ENCODE results near the gene DHX9. TPM values are rescaled to one million over a fixed set of nuclear protein-coding genes. Genes with fewer than 3 reads are reported as not detected.

DHX9 gene
- 182 and 518 TPM in 2 replicates for total RNA-seq (2011; cell fraction: chromatin; rRNA removed; ENCODE audit: low replicate concordance)
- 112 and 145 TPM in 2 replicates for total RNA-seq (2011; cell fraction: nucleolus; rRNA removed)
- 168 and 205 TPM in 2 replicates for total RNA-seq (2011; cell fraction: nucleoplasm; rRNA removed)
- total RNA-seq (2014; rRNA removed), result 234 and 269 TPM in 2 replicates
- 355 and 364 TPM in 2 replicates for total RNA-seq (2014; rRNA removed; fragmentation: Illumina TruSeq; extraction: Trizol)
- total RNA-seq (2015; rRNA removed; fragmentation: Illumina TruSeq; extraction: Trizol), result 395 and 409 TPM in 2 replicates
- 329 and 341 TPM in 2 replicates for total RNA-seq (2021)
- 241 and 373 TPM in 2 replicates for polyA plus RNA-seq (2011; rRNA removed)
- polyA plus RNA-seq (2011; cell fraction: cytosol; rRNA removed), result 153 and 188 TPM in 2 replicates
- 193 and 234 TPM in 2 replicates for polyA plus RNA-seq (2011; cell fraction: nucleus; rRNA removed)
- polyA plus RNA-seq (2012), result 141 and 260 TPM in 2 replicates
- 265 and 294 TPM in 2 replicates for polyA plus RNA-seq (2014; fragmentation: Illumina TruSeq; extraction: Trizol)
- polyA plus RNA-seq (2014; fragmentation: Nextera tagmentation; extraction: Ambion mirVana), result 100 to 1,000 TPM; 100 to 246 TPM
- 275 and 300 TPM in 2 replicates for polyA plus RNA-seq (2014; rRNA removed)
- polyA minus RNA-seq (2011; rRNA and poly(A)+ RNA removed), result 621 and 707 TPM in 2 replicates
- 125 and 221 TPM in 2 replicates for polyA minus RNA-seq (2011; cell fraction: cytosol; rRNA and poly(A)+ RNA removed)
- 236 and 384 TPM in 2 replicates for polyA minus RNA-seq (2011; cell fraction: nucleus; rRNA and poly(A)+ RNA removed)
- percentile 99 among the genes with signal in this experiment for Bru-seq, nascent RNA
- percentile 99 among the genes with signal in this experiment for BruChase-seq, experiment 1, labeled RNA remaining after a 2-hour chase
- BruChase-seq, experiment 2, labeled RNA remaining after a 6-hour chase, result percentile 99 among the genes with signal in this experiment
- long read RNA-seq, experiment 1, full-length matches to known transcripts, result 222 of 466 reads
- long read RNA-seq, experiment 1, partial matches to known transcripts, result 138 of 466 reads
- long read RNA-seq, experiment 1, other reads (novel, unspliced or antisense), result 106 of 466 reads
- long read RNA-seq, experiment 2, full-length matches to known transcripts, result 49 of 185 reads
- long read RNA-seq, experiment 2, partial matches to known transcripts, result 88 of 185 reads
- long read RNA-seq, experiment 2, other reads (novel, unspliced or antisense), result 48 of 185 reads
- long read RNA-seq, experiment 3, full-length matches to known transcripts, result 21 of 93 reads
- long read RNA-seq, experiment 3, partial matches to known transcripts, result 64 of 93 reads
- long read RNA-seq, experiment 3, other reads (novel, unspliced or antisense), result 8 of 93 reads

GRCh38 chr1:182839209-182840066 lies at the start of gene DHX9:
DHX9 (plus strand) TSS chr1:182839347; CDS start chr1:182842567, 3,220 bp downstream.
- Histone ChIP-seq H4K20me1 (replicated peaks; ENCODE audit: control insufficient read depth, insufficient read depth, low read length) (peaks cover 46% of the 10 kb centered on the region), H3K9me3 (replicated peaks; ENCODE audit: control insufficient read depth, insufficient read depth, low read depth, low read length) (no peaks in the 10 kb centered on the region), H3K36me3 (ENCODE audit: control insufficient read depth, insufficient read depth, low read length) (peaks cover 39% of the 10 kb centered on the region), H3K9me1 (ENCODE audit: control insufficient read depth, insufficient read depth, low read length) (no peaks in the 10 kb centered on the region), H3K4me2 (ENCODE audit: insufficient read depth, low read length) (peak within 1 kb of the TSS; percentile 81), H3K79me2 (ENCODE audit: control insufficient read depth, insufficient read depth, low read length) (peaks cover 53% of the 10 kb centered on the region), H3K27ac (ENCODE audit: extremely low read depth, low read depth, low read length) (peak within 1 kb of the TSS; percentile 98), H3K27me3 (ENCODE audit: control insufficient read depth in 2 of 2, insufficient read depth in 2 of 2, low read length in 2 of 2) (no peaks in the 10 kb centered on the region), H2AFZ (ENCODE audit: low read depth, low read length) (peak within 1 kb of the TSS; percentile 91), H3K9ac (ENCODE audit: insufficient read depth in 1 of 2, low read depth in 2 of 2, low read length in 2 of 2) (peak within 1 kb of the TSS; percentile 93 to 95), H3K4me1 (replicated peaks in 1 of 2; ENCODE audit: control insufficient read depth in 2 of 2, insufficient read depth in 2 of 2, low read length in 2 of 2) (peaks cover 11 to 12% of the 10 kb centered on the region in 2 experiments), H3K4me3 (peak within 1 kb of the TSS; percentile 77)
- WGBS (ENCODE audit: insufficient coverage, low coverage, missing lambda C conversion rate), result under 1% methylated on average over 78 of the region's 92 CpGs
- ChIA-PET POLR2A (interaction anchor here (0.6 to 2.1 kb wide), 26 partner anchors 8 to 730 kb away, joined by 3 to 14 read pairs (median 4); no protein-coding TSS in a partner anchor), CTCF (ENCODE audit: low intra/inter-chr PET ratio) (no interaction called here)
- in situ Hi-C loops (cut with MboI), result no loop called here
- ATAC-seq (peak; percentile 90), DNase-seq (ENCODE audit: extremely low read depth in 1 of 4, low spot score in 3 of 4) (peak; percentile 96 to 99 (median 99)), FAIRE-seq (peak; percentile 90)
- BruUV-seq (replicated peaks), result TSS peak; percentile 48
- intact Hi-C loops (cut with micrococcal nuclease), result loop anchor here (1.0 kb wide), 1 partner anchor 48 kb away; no protein-coding TSS in a partner anchor
- TF ChIP-seq BRF1 (IDR thresholded peaks at IDR 0.05; ENCODE audit: borderline replicate concordance, extremely low read depth, insufficient read length) (no peak), SIN3A (IDR thresholded peaks at IDR 0.05; ENCODE audit: borderline replicate concordance in 2 of 2, control insufficient read depth in 1 of 2, low read depth in 2 of 2, low read length in 2 of 2) (peak in 1 of 2 experiments; percentile 82; a peak in 2 of 4 replicates), SMAD2 (IDR thresholded peaks at IDR 0.05; ENCODE audit: low read depth, low read length) (no peak), TRIM28 (IDR thresholded peaks at IDR 0.05) (no peak), IRF9 (tag; IDR thresholded peaks at IDR 0.05) (no peak), EHMT2 (IDR thresholded peaks at IDR 0.05) (peak; percentile 20; the same call in 1 of the 2 replicates), DACH1 (IDR thresholded peaks at IDR 0.05; ENCODE audit: partially characterized antibody) (no peak), ID3 (CRISPR knock-in tag; IDR thresholded peaks at IDR 0.05) (no peak), ID3 (tag; IDR thresholded peaks at IDR 0.05) (peak; percentile 75; the same call in 1 of the 2 replicates), ZNF384 (IDR thresholded peaks at IDR 0.05; ENCODE audit: low read depth, low read length) (no peak), RNF2 (IDR thresholded peaks at IDR 0.05) (peak; percentile 86; the same call in 1 of the 2 replicates), DLX4 (CRISPR knock-in tag; IDR thresholded peaks at IDR 0.05) (no peak), RB1 (IDR thresholded peaks at IDR 0.05; ENCODE audit: low read depth) (peak; percentile 66), SLC30A9 (CRISPR knock-in tag; IDR thresholded peaks at IDR 0.05) (no peak), CBX1 (IDR thresholded peaks at IDR 0.05; ENCODE audit: low read depth) (peak; percentile 64)

Data from K562 (cell line).